ENCODE measurements around the gene GARNL3. TPM values are rescaled to one million over a fixed set of nuclear protein-coding genes. Genes with fewer than 3 reads are reported as not detected.
A peak's percentile ranks its signal among the peaks of the same experiment; 100 is the strongest.

The GARNL3 gene
- total RNA-seq, 1 donor from 2014 or later: 5.4 TPM

- H3K27ac ChIP-seq (ENCODE audit: low read depth, low read length): no peak overlapping the region
- DNase-seq (ENCODE audit: low read depth): no peak
Observed at GRCh38 chr9:127369428-127369827, 104.9 kb downstream of the GARNL3 start.

GRCh38 chr9:127370147-127370579 lies 105.6 kb downstream of the GARNL3 start:
- peaks cover 15% of the 10 kb centered on the region for H3K36me3 Mint-ChIP-seq (ENCODE audit: low read depth, unreplicated experiment)
- DNase-seq (ENCODE audit: low read depth) (no peak), FAIRE-seq (no peak)
- TF ChIP-seq CTCF (IDR thresholded peaks at IDR 0.05; ENCODE audit: insufficient read depth, low read depth, low read length) (no peak), EZH2 (IDR thresholded peaks at IDR 0.05; ENCODE audit: insufficient read depth, low read length) (no peak)
- Histone ChIP-seq H4K20me1 (ENCODE audit: insufficient read depth, low read length) (no peaks in the 10 kb centered on the region), H3K27me3 (ENCODE audit: insufficient read depth, low read length) (peaks cover 11% of the 10 kb centered on the region), H3K4me3 (ENCODE audit: insufficient read depth, low read depth, low read length) (no peak overlapping the region), H3K9ac (ENCODE audit: low read length) (no peak overlapping the region), H3K4me1 (ENCODE audit: insufficient read depth, low read length) (no peaks in the 10 kb centered on the region), H3K27ac (ENCODE audit: low read depth, low read length) (no peak overlapping the region), H3K4me2 (ENCODE audit: low read length) (no peak overlapping the region), H3K9me3 (ENCODE audit: insufficient read depth, low read depth, low read length) (no peaks in the 10 kb centered on the region), H2AFZ (ENCODE audit: low read depth, low read length) (no peak overlapping the region), H3K79me2 (ENCODE audit: insufficient read depth, low read length) (no peaks in the 10 kb centered on the region), H3K36me3 (ENCODE audit: insufficient read depth, low read length) (no peaks in the 10 kb centered on the region)
- peaks cover 25% of the 10 kb centered on the region for H3K27me3 Mint-ChIP-seq (ENCODE audit: low read depth, unreplicated experiment)
- no peaks in the 10 kb centered on the region for H3K4me1 Mint-ChIP-seq (ENCODE audit: low read depth, unreplicated experiment)
- no peak overlapping the region for H3K4me3 Mint-ChIP-seq (ENCODE audit: unreplicated experiment)
- H3K9me3 Mint-ChIP-seq (ENCODE audit: unreplicated experiment): no peaks in the 10 kb centered on the region
- no peak overlapping the region for H3K27ac Mint-ChIP-seq (ENCODE audit: unreplicated experiment)

More at GRCh38 chr9:127369428-127369827, 104.9 kb downstream of the GARNL3 start:
- H3K4me3 ChIP-seq (ENCODE audit: insufficient read depth, low read depth, low read length): no peak overlapping the region
- H4K20me1 ChIP-seq (ENCODE audit: insufficient read depth, low read length): no peaks in the 10 kb centered on the region
- no peaks in the 10 kb centered on the region for H3K4me1 ChIP-seq (ENCODE audit: insufficient read depth, low read length)
- Mint-ChIP-seq H3K36me3 (ENCODE audit: low read depth, unreplicated experiment) (peaks cover 15% of the 10 kb centered on the region), H3K4me1 (ENCODE audit: low read depth, unreplicated experiment) (no peaks in the 10 kb centered on the region), H3K9me3 (ENCODE audit: unreplicated experiment) (no peaks in the 10 kb centered on the region), H3K27me3 (ENCODE audit: low read depth, unreplicated experiment) (peaks cover 25% of the 10 kb centered on the region), H3K4me3 (ENCODE audit: unreplicated experiment) (peak overlapping the region; percentile 28), H3K27ac (ENCODE audit: unreplicated experiment) (no peak overlapping the region)
- peaks cover 11% of the 10 kb centered on the region for H3K27me3 ChIP-seq (ENCODE audit: insufficient read depth, low read length)
- H3K36me3 ChIP-seq (ENCODE audit: insufficient read depth, low read length): no peaks in the 10 kb centered on the region
- no peaks in the 10 kb centered on the region for H3K79me2 ChIP-seq (ENCODE audit: insufficient read depth, low read length)
- H2AFZ ChIP-seq (ENCODE audit: low read depth, low read length): no peak overlapping the region
- no peaks in the 10 kb centered on the region for H3K9me3 ChIP-seq (ENCODE audit: insufficient read depth, low read depth, low read length)
- TF ChIP-seq EZH2 (IDR thresholded peaks at IDR 0.05; ENCODE audit: insufficient read depth, low read length): no peak
- TF ChIP-seq CTCF (IDR thresholded peaks at IDR 0.05; ENCODE audit: insufficient read depth, low read depth, low read length): no peak
- FAIRE-seq: no peak
- no peak overlapping the region for H3K4me2 ChIP-seq (ENCODE audit: low read length)
- no peak overlapping the region for H3K9ac ChIP-seq (ENCODE audit: low read length)

All from astrocyte (in vitro differentiated cells and primary cell).